ENCODE data around the gene NAV1.

DNA sequence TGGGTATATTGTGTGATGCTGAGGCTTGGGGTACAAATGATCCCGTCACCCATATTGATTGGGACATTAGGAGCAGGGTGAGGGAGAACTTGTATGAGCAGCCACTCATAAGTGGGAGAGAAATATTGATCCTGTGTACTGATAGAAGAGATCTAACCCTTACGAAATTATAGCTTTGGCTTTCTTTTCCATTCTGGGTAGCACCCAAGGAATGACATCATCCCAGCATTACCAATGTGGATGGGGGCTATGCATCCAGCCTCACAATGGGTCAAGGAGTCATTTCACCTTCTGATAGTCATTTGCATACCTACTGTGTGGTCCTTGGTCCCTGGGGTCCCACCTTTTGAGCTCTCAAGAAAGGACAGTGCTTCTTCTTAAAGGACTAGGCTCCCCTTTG, 1.9 kb upstream of the NAV1 start:
- TF ChIP-seq CTCF (IDR thresholded peaks at IDR 0.05) (no peak), POLR2AphosphoS5 (IDR thresholded peaks at IDR 0.05) (no peak), POLR2A (IDR thresholded peaks at IDR 0.05) (no peak), EP300 (IDR thresholded peaks at IDR 0.05) (no peak)

Measured in suprapubic skin (tissue), 4 donors.